ENCODE results near the gene FAM216B.

DNA sequence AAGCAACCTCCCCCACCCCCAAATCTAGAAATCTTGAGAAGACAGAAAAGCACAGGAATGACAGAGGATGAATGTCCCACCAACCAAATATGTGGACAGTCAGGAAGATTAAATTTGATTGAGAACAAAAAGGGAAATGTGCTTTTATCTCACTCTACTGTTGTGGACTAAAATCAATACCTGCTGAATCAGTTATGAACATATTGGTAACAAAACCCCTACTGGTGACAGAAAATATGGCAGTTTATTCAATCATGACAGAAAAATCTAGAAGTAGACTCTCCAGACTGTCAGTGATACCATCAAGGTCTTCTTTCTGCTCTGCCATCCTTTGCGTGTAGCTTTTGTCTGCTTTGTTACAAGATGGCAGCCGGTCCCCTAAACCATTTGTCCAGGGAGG lies 35.2 kb downstream of the FAM216B start:
- TF ChIP-seq EZH2phosphoT487 (IDR thresholded peaks at IDR 0.05; ENCODE audit: borderline replicate concordance, low read depth, low read length), result no peak
- 0 out of 2 replicates have a peak, but pooled peaks have one; percentile 47 for TF ChIP-seq CTCF (conservative IDR thresholded peaks at IDR 0.05; ENCODE audit: low read length)
